K562 (cell line): Measurements from ENCODE around the gene EME1. TPM values are rescaled to one million over a fixed set of nuclear protein-coding genes. Genes with fewer than 3 reads are reported as not detected.

Experiments used
- CBFA2T2 ChIP-seq: fragments of 450-650 bp; conservative IDR thresholded peaks from 2 replicates; pipeline ENCODE4 v1.6.1; 2017; ENCODE audit warnings: mild to moderate bottlenecking
- HOMEZ ChIP-seq: fragments of 250-450 bp; sonication (Bioruptor Pico); IDR thresholded peaks from 2 replicates; pipeline ENCODE4 v1.4.0; 2020; ENCODE audit warnings: mild to moderate bottlenecking, moderate library complexity
- MGA ChIP-seq: fragments of 450-650 bp; IDR thresholded peaks from 2 replicates; pipeline ENCODE4 v1.6.1; 2016; ENCODE audit warnings: mild to moderate bottlenecking, moderate library complexity
- SFPQ ChIP-seq: fragments of 200-400 bp; formaldehyde crosslinking; IDR thresholded peaks from 2 replicates; pipeline ENCODE4 v1.6.1; 2017; ENCODE audit warnings: mild to moderate bottlenecking, low read depth, low read length, moderate library complexity
- ZBTB49 ChIP-seq: sonication (generic); formaldehyde crosslinking; IDR thresholded peaks from 2 replicates; pipeline ENCODE4 v1.8.0; 2022; ENCODE audit warnings: missing genetic modification reagents, mild to moderate bottlenecking, borderline replicate concordance
- ZNF143 ChIP-seq: sonication (generic); formaldehyde crosslinking; IDR thresholded peaks from 2 replicates; pipeline ENCODE4 v1.9.0; 2022; ENCODE audit warnings: mild to moderate bottlenecking, missing genetic modification reagents
- ZNF232 ChIP-seq: sonication (generic); formaldehyde crosslinking; IDR thresholded peaks from 2 replicates; pipeline ENCODE4 v1.8.0; 2022; ENCODE audit warnings: mild to moderate bottlenecking, missing genetic modification reagents
- ZNF830 ChIP-seq: fragments of 250-450 bp; sonication (Bioruptor Pico); IDR thresholded peaks from 2 replicates; pipeline ENCODE4 v1.5.0; 2021; ENCODE audit warnings: mild to moderate bottlenecking
- polyA plus RNA-seq, 8 experiments: library from polyadenylated mRNA; depleted of rRNA in 4 of 8; stranded (reverse) in 5 of 8; unstranded in 3 of 8; fragments of >200 nt; fragmentation: Nextera tagmentation in 2 of 8; fragmentation: Illumina TruSeq in 1 of 8; extraction: Ambion mirVana in 2 of 8; extraction: Trizol in 1 of 8; gene quantifications; 2 replicates each; pipeline versions ENCODE4 v1.2.1 to v1.2.3, GENCODE V29; 2011 to 2014; ENCODE audit warnings: inconsistent platforms in 1 of 8, missing spikeins in 1 of 8
- total RNA-seq, 7 experiments: library from RNA; depleted of rRNA in 6 of 7; stranded (reverse); fragments of >200 nt in 6 of 7; fragmentation: Illumina TruSeq in 2 of 7; extraction: Trizol in 2 of 7; gene quantifications; 2 replicates each; pipeline versions ENCODE4 v1.2.1 to v1.2.3, GENCODE V29; 2011 to 2021; ENCODE audit warnings: low replicate concordance in 1 of 7

Gene EME1
- total and polyA plus RNA-seq, 9 of the 15 experiments (the other 6 are each of a cell fraction or from before 2014, with no cell fraction given): 14.6 to 44.1 (median 24.0) TPM

GRCh38 chr17:50425682-50426471, 52.8 kb downstream of the EME1 start, which contains the start of gene ACSF2 (continued):
- TF ChIP-seq ZNF143 (CRISPR knock-in tag) (no peak), ZBTB49 (CRISPR knock-in tag) (no peak), CBFA2T2 (no peak), HOMEZ (CRISPR knock-in tag) (no peak), ZNF830 (no peak), SFPQ (no peak), ZNF232 (no peak), MGA (peak; percentile 43; the same call in 1 of the 2 replicates)
